Measurements from ENCODE around the gene RWDD2A.

The RWDD2A gene

DNA sequence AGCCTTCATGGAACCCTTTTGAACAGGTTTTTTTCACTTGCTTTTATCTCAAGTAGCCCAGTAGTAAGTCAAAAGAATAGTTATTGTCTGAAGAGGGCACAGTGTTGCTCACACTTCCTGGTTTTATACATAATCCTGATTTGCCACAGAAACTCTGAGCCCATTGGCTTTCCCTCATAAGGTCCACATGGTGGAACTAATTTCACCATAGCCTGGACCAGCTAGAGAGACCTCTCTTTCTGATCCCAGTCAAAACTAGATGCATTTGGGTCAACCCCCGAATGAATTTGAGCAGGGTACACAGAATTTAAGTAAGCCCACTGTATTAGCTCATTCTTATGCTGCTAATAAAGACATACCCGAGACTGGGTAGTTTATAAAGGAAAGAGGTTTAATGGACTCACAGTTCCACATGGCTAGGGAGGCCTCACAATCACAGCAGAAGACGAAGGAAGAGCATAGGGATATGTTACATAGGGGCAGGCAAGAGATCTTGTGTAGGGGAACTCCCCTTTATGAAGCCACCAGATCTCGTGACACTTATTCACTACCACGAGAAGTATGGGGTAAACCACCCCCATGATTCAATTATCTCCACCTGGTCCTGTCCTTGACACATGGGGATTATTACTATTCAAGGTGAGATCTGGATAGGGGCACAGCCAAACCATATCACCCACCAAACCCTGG, 6.2 kb downstream of the RWDD2A start:
- no peak for DNase-seq

DNA sequence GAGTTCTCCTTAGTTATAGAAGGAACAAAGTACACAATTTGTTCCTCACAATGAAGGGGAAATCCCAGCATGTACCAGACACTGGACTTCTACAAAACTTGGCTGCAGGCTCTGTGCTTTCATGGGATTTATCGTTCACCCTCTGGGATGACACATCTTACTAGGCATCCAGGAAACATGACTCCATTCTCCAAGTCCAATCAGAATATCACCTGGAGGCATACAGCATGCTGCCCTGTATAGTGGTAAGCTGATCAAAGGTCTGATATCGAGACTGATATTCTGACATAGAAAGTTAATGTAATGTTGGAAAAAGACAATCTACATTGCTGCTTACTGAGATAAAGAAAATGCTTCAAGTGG, 6.7 kb downstream of the RWDD2A start:
- DNase-seq, result no peak

DNA sequence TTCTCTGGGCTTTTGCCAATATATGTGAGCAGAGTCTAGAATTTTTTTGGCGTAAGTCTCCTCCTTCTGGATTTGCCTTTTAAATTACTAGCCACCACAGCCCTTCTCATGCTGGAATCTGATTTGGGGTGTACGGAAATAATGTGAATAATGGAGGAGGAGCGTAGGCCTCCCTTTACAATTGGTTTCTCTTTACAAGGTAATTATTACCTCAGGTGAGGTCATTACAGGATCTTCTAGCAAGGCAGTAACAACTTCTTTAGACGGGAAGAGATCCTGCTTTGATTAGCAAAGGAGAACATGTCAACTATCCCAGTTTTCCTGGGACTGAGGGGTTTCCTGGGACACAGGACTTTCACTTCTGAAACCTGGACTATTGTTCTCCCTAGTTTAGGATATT, 8.9 kb downstream of the RWDD2A start:
- no peak for DNase-seq

DNA sequence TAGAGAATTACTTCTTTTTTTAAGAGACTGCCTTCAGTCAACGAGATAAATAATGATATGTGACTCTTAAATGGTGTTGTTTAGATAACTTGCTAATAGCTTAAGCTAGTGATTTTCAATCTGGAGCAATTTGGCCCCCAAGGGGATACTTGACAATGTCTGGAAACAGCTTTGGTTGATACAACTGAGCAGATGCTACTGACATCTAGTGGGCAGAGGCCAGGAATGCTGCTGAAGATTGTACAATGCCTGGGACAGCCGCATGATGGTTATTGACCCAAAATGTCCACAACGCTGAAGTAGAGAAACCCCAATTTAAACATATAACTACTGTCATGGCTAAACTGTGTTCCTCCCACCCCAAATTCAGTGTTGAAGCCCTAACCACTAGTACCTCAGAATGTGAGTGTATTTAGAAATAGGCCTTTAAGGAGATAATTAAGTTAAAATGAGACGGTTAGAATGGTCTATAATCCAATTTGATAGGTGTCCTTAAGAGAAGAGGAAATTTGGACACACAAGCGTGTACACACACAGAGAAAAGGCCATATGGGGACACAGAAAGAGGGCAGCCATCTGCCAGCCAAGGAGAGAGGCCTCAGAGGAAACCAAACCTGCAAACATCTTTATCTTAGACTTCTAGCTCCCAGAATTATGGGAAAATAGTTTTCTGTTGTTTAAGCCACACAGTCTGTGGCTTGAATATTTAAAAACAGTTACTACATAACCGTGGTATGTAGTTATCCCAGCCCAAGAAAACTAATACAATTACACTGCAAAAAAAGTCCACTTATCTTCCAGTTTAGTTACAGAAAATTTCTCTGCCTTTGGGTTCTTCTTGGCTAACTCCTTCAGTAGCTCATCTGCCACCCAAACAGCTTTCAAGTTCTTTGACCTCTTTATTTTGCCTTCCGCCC, 22.2 kb downstream of the RWDD2A start:
- peak; percentile 54 for DNase-seq

DNA sequence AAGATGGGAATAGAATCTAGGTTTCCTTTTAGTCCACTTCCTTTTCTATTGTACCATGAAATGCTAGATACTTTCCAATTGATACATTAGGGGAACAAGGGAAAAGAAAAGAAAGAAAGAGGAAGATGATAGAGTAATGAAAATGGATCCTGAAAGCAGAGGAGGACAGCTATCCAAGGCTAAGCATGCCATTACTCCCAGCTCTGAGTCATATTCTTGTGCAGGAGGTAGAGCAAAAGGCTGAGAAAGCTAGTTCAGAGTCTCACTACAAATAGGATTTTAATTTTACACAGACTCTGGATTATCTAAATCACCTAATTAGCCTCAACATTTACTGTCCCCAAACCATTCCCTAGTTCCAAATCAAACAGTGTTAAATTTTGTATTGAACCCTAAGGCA, 23.6 kb downstream of the RWDD2A start:
- DNase-seq, result no peak

DNA sequence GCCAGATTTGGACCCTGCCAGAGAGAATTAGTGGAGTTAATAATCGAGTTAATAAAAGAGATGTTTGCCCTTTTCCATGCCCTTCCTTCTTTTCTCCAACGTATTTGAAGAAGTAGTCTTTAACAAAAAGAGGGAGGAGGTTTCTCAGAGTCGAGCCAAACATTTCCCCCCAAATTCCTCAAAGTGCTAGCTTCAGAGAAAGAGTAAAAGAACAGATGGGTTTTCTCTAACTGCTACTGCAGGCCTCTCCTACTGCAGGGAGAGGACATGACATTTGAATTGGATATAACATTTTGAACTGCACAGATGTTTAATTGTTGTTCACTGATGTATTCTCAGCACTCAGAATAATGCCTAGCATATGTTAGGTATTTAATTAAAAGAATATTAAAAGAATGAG, 25.5 kb downstream of the RWDD2A start:
- DNase-seq, result no peak

DNA sequence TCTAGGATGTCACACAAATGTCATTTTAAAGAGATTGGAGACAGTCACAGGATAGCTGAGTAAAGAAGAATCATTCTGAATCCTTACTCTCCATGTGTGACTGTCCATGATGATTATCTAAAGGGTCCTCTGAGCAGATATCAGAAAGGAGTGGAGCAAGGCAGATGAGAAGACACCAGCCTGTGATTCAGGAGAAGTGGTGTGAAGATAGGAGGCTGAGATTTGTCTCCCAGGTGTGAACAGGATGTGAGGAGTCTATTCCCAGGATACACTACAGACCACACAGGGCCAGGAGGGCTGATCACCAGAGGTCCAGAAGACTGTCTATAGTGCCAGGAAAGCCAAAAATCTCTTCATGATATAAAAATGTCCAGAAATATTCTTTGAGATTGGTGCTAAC, 27.0 kb downstream of the RWDD2A start:
- no peak for DNase-seq

DNA sequence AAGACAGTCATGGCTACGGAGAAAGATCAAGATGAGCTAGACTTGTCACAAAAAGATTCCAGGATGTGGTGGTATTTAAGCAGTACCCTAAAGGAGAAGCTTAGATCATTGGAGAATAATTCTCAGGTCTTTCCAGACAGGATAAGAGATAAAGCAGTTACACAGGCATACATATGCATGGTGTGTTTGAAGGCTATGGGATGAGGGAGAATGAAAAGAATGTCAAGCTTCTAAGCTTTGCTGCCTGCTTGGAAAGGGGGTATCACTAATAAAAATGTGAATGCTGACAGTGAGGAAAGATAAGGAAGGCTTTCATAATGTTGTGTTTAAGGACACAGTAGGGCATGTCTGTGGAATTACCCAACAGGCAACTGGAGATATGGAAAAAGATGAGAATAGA, 28.1 kb downstream of the RWDD2A start:
- DNase-seq, result no peak

DNA sequence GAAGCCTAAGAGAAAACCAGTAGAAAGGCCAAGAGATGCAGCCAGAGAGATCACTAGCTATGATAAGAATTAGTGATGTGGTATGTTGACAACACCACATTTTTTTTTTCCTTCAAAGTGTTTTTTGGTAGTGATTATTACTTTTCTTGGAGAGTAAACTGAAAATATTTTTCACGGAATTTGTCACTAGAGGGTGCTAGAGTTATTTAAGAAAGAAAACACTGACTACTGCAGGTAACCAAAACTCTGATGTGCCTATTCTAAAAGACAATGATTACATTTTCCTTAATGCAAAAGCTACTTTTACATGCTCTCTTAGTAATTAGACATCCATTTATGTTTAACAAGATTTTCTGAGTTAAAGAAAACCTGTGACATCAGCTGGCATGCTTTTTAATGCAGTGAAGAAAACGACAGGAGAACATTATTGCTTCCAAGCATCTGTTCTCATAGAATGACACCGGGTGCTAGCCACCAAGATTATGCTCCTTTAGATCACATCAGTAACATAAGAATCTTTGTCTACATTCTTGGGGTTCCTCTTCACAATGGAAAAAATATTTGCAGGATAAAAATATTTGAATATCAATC, 28.8 kb downstream of the RWDD2A start:
- DNase-seq, result no peak

DNA sequence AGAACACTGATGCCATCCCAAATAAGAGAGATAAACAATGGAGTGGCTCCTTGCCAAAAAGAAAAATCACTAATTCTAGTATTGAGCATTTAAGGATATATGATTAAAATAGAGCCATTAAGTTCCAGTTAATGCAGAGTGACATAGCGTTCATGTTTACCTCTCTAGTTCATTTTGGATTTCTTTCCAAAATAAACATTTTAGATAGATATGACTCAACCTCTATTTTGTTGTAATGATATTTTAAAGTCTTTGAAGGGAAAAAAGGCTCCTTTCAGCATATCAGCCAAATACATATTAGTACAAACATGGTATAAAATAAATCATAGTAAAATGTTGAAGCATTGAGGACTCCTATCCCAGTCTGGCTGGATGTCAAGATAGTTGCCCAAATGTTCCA, 33.4 kb downstream of the RWDD2A start:
- DNase-seq, result no peak

DNA sequence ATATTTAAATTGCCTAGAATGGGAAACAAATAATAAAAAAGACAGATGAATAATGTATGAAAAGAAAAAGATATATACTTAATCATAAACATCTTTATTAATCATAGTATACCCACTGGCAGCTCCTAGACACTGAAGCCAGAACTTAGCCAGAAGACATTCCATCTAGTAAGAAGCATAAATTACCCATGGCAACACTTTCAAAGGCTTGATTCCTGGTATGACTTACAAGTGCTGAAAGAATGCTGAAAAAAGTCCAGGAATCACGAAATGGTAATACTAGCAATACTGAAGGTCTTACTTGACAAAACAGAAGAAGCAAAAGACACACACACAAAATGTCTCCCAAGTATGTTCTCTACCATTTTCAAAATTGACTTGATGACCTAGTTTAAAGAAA, 38.0 kb downstream of the RWDD2A start:
- DNase-seq, result no peak

DNA sequence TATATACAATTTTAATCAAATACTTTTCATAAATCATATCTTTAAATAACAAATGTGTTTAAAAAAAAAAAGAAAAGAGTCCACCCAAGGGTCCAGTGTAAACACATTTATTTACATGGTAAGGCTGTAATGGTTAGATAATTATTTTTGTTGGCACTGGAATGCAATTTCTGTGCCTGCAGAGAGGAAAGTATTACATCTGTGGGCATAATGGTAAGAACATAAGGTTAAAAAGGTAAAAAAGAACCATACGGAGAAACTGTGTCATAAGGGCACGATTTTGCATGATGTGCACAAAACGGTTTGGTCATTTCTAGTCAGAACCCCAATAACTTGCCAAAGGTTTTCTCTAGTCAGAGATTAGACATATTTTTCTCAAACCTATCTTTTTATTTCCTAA, 54.3 kb downstream of the RWDD2A start:
- no peak for DNase-seq

Measured in activated naive CD4-positive, alpha-beta T cell treated with Interleukin-2 at 50 U/mL for 16 hours (primary cell).